Activated naive CD8-positive, alpha-beta T cell treated with anti-CD3 and anti-CD28 coated beads, Interleukin-2, amount 10 ng/mL, durations not matched to agents 7 days and 5 days (primary cell): ENCODE measurements around the gene TMEM79. TPM values are rescaled to one million over a fixed set of nuclear protein-coding genes. Genes with fewer than 3 reads are reported as not detected.

Source experiments
- ATAC-seq: fragments of 150-1000 bp; cut with Tn5 transposase; one replicate; pipeline ENCODE4 v1.10.0; 2021; ENCODE audit warnings: low read depth, moderate library complexity
- POLR2A ChIA-PET: fragments of 350-600 bp; sonication (Branson Sonifier 250); formaldehyde crosslinking; loops from one replicate; lab custom pipeline; 2021; ENCODE audit warnings: antibody characterized with exemption; lab: Charles Lee
- DNase-seq: peaks from one replicate; pipeline ENCODE4 v3.0.0; 2021
- H3K27ac Mint-ChIP-seq: one replicate; pipeline ENCODE4 v1.8.0; 2022; ENCODE audit warnings: mild to moderate bottlenecking, mixed read lengths
- H3K27me3 Mint-ChIP-seq: one replicate; pipeline ENCODE4 v1.8.0; 2022; ENCODE audit warnings: mild to moderate bottlenecking, moderate library complexity, mixed read lengths
- H3K36me3 Mint-ChIP-seq: one replicate; pipeline ENCODE4 v1.8.0; 2021; ENCODE audit warnings: mild to moderate bottlenecking, mixed read lengths
- H3K4me1 Mint-ChIP-seq: one replicate; pipeline ENCODE4 v1.8.0; 2021; ENCODE audit warnings: mixed read lengths
- H3K4me3 Mint-ChIP-seq: one replicate; pipeline ENCODE4 v1.8.0; 2022; ENCODE audit warnings: mild to moderate bottlenecking, moderate library complexity, mixed read lengths
- H3K9me3 Mint-ChIP-seq: one replicate; pipeline ENCODE4 v1.8.0; 2021; ENCODE audit warnings: mixed read lengths
- total RNA-seq, 2 experiments: library from RNA; stranded (reverse); gene quantifications; one replicate each; pipeline ENCODE4 v1.2.3, GENCODE V29; 2021

The TMEM79 gene
- total RNA-seq, 2 experiments from 2014 or later = 12.3 to 12.8 TPM

DNA sequence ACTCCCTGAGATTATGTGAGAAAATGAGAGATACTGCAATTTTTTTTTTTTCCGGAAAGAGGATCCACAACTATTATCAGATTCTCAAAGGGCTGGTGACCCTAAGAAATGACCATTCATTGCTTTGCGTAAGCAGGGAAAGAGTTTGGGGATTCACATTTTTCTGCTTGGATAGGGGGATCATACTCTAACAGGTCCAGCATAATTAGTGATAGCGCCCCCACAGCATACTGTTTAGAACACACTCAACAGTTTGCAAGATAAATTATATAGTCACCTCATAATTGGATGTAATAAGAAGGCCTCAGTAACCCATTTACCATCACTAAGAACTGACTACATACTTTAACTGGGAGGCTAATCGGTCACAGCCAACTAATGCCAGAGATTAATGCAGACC, 52.1 kb downstream of the TMEM79 start:
- H3K4me1 Mint-ChIP-seq = peaks cover 29% of the 10 kb centered on the region
- H3K9me3 Mint-ChIP-seq = no peaks in the 10 kb centered on the region
- H3K36me3 Mint-ChIP-seq = peaks cover 17% of the 10 kb centered on the region
- POLR2A ChIA-PET = no interaction called here
- H3K4me3 Mint-ChIP-seq = peak overlapping the region; percentile 98
- DNase-seq (no peak), ATAC-seq (no peak)
- H3K27ac Mint-ChIP-seq = peak overlapping the region; percentile 60
- H3K27me3 Mint-ChIP-seq = no peaks in the 10 kb centered on the region

- no peak for DNase-seq
- POLR2A ChIA-PET = interaction anchor here (0.6 to 1.6 kb wide), 3 partner anchors 10 to 74 kb away, joined by 3 to 4 read pairs (median 4); partner anchors contain the start of gene GLMP
- H3K27me3 Mint-ChIP-seq = no peaks in the 10 kb centered on the region
Measured at GRCh38 chr1:156337052-156337887, 53.1 kb downstream of the TMEM79 start.

GRCh38 chr1:156337888-156338179, 53.7 kb downstream of the TMEM79 start:
- ATAC-seq = no peak
- POLR2A ChIA-PET = interaction anchor here (1.0 to 1.6 kb wide), 2 partner anchors 9 to 42 kb away, joined by 3 to 4 read pairs; partner anchors contain the start of gene GLMP

More at GRCh38 chr1:156337052-156337887, 53.1 kb downstream of the TMEM79 start:
- Mint-ChIP-seq H3K9me3 (no peaks in the 10 kb centered on the region), H3K27ac (peak overlapping the region; percentile 96), H3K4me1 (peaks cover 29% of the 10 kb centered on the region), H3K36me3 (peaks cover 15% of the 10 kb centered on the region), H3K4me3 (peak overlapping the region; percentile 98)
- ATAC-seq = no peak

DNA sequence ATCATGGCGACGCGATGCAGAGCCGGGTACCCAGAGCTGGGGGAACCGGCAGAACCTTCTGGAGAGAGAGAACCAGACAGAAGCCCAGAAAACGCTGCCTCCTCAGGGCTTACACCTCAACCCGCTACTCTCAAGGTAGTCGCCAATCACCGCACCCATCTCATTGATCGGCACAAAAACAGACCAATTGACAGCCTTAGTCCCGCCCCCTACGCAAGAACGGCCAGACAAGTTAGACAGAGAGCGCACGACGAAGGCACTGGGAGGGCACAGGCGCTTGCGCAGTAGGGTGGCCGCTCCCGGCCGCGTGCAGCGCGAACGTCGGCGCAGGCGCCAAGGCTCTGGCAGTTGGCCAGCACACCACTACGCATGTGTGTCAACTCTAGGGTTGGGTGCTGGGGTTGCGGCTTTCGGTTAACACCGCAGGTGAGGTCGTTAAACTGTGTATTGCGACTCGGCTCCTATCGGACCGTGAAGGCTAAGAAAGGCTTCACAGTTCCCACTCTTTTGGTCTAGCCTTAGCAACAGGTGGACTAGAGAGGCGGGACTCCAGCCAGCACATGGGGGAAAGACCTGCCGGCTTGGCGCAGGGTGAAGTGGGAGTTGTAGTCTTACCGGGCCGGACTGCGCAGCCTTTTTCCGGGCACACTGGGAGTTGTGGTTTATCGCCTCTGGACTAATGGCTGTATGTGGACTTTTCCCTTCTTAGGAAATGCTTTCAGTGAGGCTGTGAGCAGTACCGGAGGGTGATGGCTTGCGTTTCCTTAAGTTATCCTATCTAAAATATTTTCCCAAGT, 54.3 kb downstream of the TMEM79 start, which contains the start of the genes CCT3 and TSACC:
Gene CCT3 (minus strand): TSS at position 113 of the 797 bp plus-strand sequence. CDS start 108 bp downstream, at position 5.
Gene TSACC (plus strand): TSS at position 347 of the 797 bp plus-strand sequence. CDS start 1,232 bp downstream, outside the sequence.
- H3K36me3 Mint-ChIP-seq = peaks cover 12% of the 10 kb centered on the region
- peak; percentile 99 for DNase-seq
- H3K4me1 Mint-ChIP-seq = peaks cover 29% of the 10 kb centered on the region
- H3K27me3 Mint-ChIP-seq = no peaks in the 10 kb centered on the region
- ATAC-seq = peak; percentile 93
- H3K4me3 Mint-ChIP-seq = peak within 1 kb of the TSS; percentile 98
- H3K9me3 Mint-ChIP-seq = no peaks in the 10 kb centered on the region
- POLR2A ChIA-PET = interaction anchor here (1.0 to 1.6 kb wide), 2 partner anchors 8 to 43 kb away, joined by 3 to 4 read pairs; partner anchors contain the start of gene GLMP
- peak within 1 kb of the TSS; percentile 96 for H3K27ac Mint-ChIP-seq

More at GRCh38 chr1:156337888-156338179, 53.7 kb downstream of the TMEM79 start:
- Mint-ChIP-seq H3K4me3 (peak overlapping the region; percentile 98), H3K27me3 (no peaks in the 10 kb centered on the region), H3K4me1 (peaks cover 29% of the 10 kb centered on the region), H3K9me3 (no peaks in the 10 kb centered on the region), H3K27ac (peak overlapping the region; percentile 96), H3K36me3 (peaks cover 13% of the 10 kb centered on the region)
- DNase-seq = no peak

Other genes with a start within 250 kb of the TMEM79 start
- gene UBQLN4, start 230.5 kb upstream of the TMEM79 start, total RNA-seq = 10 to 100 TPM; 31.9 to 37.9 TPM
- gene LAMTOR2, start 229.5 kb upstream of the TMEM79 start, total RNA-seq = 10 to 100 TPM; 50.9 to 52.6 TPM
- gene RAB25, start 223.2 kb upstream of the TMEM79 start, total RNA-seq = under 1 TPM; 0.86 to 0.91 TPM
- gene MEX3A, start 201.9 kb upstream of the TMEM79 start, total RNA-seq = under 1 TPM; 0.09 to 0.11 TPM
- gene LMNA, start 169.6 kb upstream of the TMEM79 start, total RNA-seq = 10 to 100 TPM; 11.7 to 13.0 TPM
- 10 to 100 TPM in 1 of 2 experiments, 1 to 10 TPM in 1; 9.8 to 10.2 TPM for gene SEMA4A, start 130.7 kb upstream of the TMEM79 start, total RNA-seq
- 10 to 100 TPM; 30.9 to 35.3 TPM for gene SLC25A44, start 90.2 kb upstream of the TMEM79 start, total RNA-seq
- 10 to 100 TPM; 66.2 to 71.2 TPM for gene PMF1, start 71.3 kb upstream of the TMEM79 start, total RNA-seq
- gene BGLAP, start 42.1 kb upstream of the TMEM79 start, total RNA-seq = 1 to 10 TPM; 3.3 to 4.8 TPM
- gene PAQR6, start 36.3 kb upstream of the TMEM79 start, total RNA-seq = 1 to 10 TPM; 7.0 TPM
- 10 to 100 TPM; 72.3 to 76.4 TPM for gene SMG5, start 1.5 kb upstream of the TMEM79 start, total RNA-seq
- 10 to 100 TPM; 27.5 to 27.8 TPM for gene GLMP, start 11.4 kb downstream of the TMEM79 start, total RNA-seq
- not detected for gene VHLL, start 15.0 kb downstream of the TMEM79 start, total RNA-seq
- gene CCT3, start 54.0 kb downstream of the TMEM79 start, total RNA-seq = 100 to 1,000 TPM; 163 to 165 TPM
- gene TSACC, start 54.2 kb downstream of the TMEM79 start, total RNA-seq = not detected
- gene RHBG, start 84.9 kb downstream of the TMEM79 start, total RNA-seq = not detected
- 10 to 100 TPM; 52.4 to 54.4 TPM for gene MEF2D, start 216.4 kb downstream of the TMEM79 start, total RNA-seq